OCI-LY7 (cell line): Measurements from ENCODE around the gene KIF19. TPM values are rescaled to one million over a fixed set of nuclear protein-coding genes. Genes with fewer than 3 reads are reported as not detected.
"Not testable (repeated sequence)": the region's sequence is repeated elsewhere in the genome, so short reads cannot be mapped to it uniquely, and the experiment has no call there.

Experiments used
- BruUV-seq: library from RNA; stranded (reverse); fragments of 400-500 nt; replicated peaks from 2 replicates; lab custom pipeline; 2021; lab: Mats Ljungman, UMichigan
- CTCF ChIA-PET: fragments of 300-600 bp; sonication (Branson Sonifier 250); formaldehyde crosslinking; loops from one replicate; lab custom pipeline; 2022; ENCODE audit warnings: antibody characterized with exemption; ENCODE audit not compliant: unreplicated experiment; lab: Charles Lee
- POLR2A ChIA-PET: fragments of 300-600 bp; sonication (Branson Sonifier 250); formaldehyde crosslinking; loops from one replicate; lab custom pipeline; 2022; ENCODE audit warnings: antibody characterized with exemption; lab: Charles Lee
- DNase-seq: peaks from one replicate; pipeline ENCODE4 v3.0.0-alpha.2; 2015; ENCODE audit warnings: low spot score
- H2AFZ ChIP-seq: fragments of 200-600 bp; sonication (generic), shearing (Covaris generic); 2 replicates; pipeline ENCODE4 v1.6.1; 2014; ENCODE audit warnings: mild to moderate bottlenecking, antibody characterized with exemption, low read length, moderate library complexity
- H3K27ac ChIP-seq: fragments of 200-600 bp; sonication (generic); 2 replicates; pipeline ENCODE4 v1.5.1; 2014; ENCODE audit warnings: mixed run types, low read depth, mild to moderate bottlenecking, moderate library complexity, low read length, inconsistent platforms; ENCODE audit not compliant: poor library complexity, severe bottlenecking
- H3K36me3 ChIP-seq: fragments of 200-600 bp; sonication (generic); 2 replicates; pipeline ENCODE4 v1.6.1; 2014; ENCODE audit warnings: mild to moderate bottlenecking, antibody characterized with exemption, low read length, moderate library complexity, mixed read lengths; ENCODE audit not compliant: insufficient read depth
- H3K4me1 ChIP-seq: fragments of 200-600 bp; sonication (generic); 2 replicates; pipeline ENCODE4 v1.5.1; 2014; ENCODE audit warnings: mild to moderate bottlenecking, low read length; ENCODE audit not compliant: insufficient read depth, poor library complexity, severe bottlenecking
- H3K4me2 ChIP-seq: fragments of 200-600 bp; sonication (generic); 2 replicates; pipeline ENCODE4 v1.6.1; 2014; ENCODE audit warnings: mild to moderate bottlenecking, low read length
- H3K4me3 ChIP-seq: fragments of 200-600 bp; sonication (generic); 2 replicates; pipeline ENCODE4 v1.5.1; 2014; ENCODE audit warnings: mild to moderate bottlenecking, low read depth, low read length; ENCODE audit not compliant: poor library complexity, severe bottlenecking
- H3K79me2 ChIP-seq: fragments of 200-600 bp; sonication (generic); 2 replicates; pipeline ENCODE4 v1.6.1; 2016; ENCODE audit warnings: low read depth, mild to moderate bottlenecking, low read length, moderate library complexity, mixed read lengths; ENCODE audit not compliant: insufficient read depth
- H3K9me2 ChIP-seq: fragments of 200-600 bp; sonication (generic); 2 replicates; pipeline ENCODE4 v1.6.1; 2016; ENCODE audit warnings: mild to moderate bottlenecking, low read length, mixed read lengths; ENCODE audit not compliant: insufficient read depth
- H3K9me3 ChIP-seq: fragments of 200-600 bp; sonication (generic); 2 replicates; pipeline ENCODE4 v1.6.1; 2014; ENCODE audit warnings: mild to moderate bottlenecking, mixed run types, low read length, mixed read lengths
- H4K20me1 ChIP-seq: fragments of 200-600 bp; sonication (generic); 2 replicates; pipeline ENCODE4 v1.6.1; 2014; ENCODE audit warnings: mild to moderate bottlenecking, antibody characterized with exemption, low read length, moderate library complexity, mixed read lengths; ENCODE audit not compliant: insufficient read depth
- CTCF ChIP-seq: fragments of 200-600 bp; sonication (generic); conservative IDR thresholded peaks from 2 replicates; pipeline ENCODE4 v1.5.1; 2014; ENCODE audit warnings: mild to moderate bottlenecking, antibody characterized with exemption, low read length, moderate library complexity, mixed read lengths
- EZH2phosphoT487 ChIP-seq: fragments of 200-600 bp; sonication (generic); IDR thresholded peaks from 2 replicates; pipeline ENCODE4 v1.6.1; 2018; ENCODE audit warnings: low read depth, borderline replicate concordance, mild to moderate bottlenecking, mixed run types, antibody characterized with exemption, low read length, moderate library complexity, mixed read lengths
- intact Hi-C: fragments of 100-400 bp; cut with micrococcal nuclease; formaldehyde crosslinking; loops from one replicate; pipeline ENCODE4 v1.10.0; 2022; ENCODE audit not compliant: unreplicated experiment
- total RNA-seq, 2 experiments: library from RNA; depleted of rRNA in 1 of 2; stranded (reverse); fragments of >200 nt in 1 of 2; shearing (Covaris generic) in 1 of 2; gene quantifications; 2 replicates each; pipeline ENCODE4 v1.2.3, GENCODE V29; 2014 to 2022

KIF19 gene
- total RNA-seq, 2 experiments from 2014 or later: not detected

GRCh38 chr17:74404789-74405188, 78.8 kb downstream of the KIF19 start:
- intact Hi-C loops: no loop called here
- POLR2A ChIA-PET: interaction anchor here (0.7 kb wide), 1 partner anchor 92 kb away, joined by 3 read pairs; no protein-coding TSS in a partner anchor
- CTCF ChIA-PET: no interaction called here

GRCh38 chr17:74405311-74405710, 79.3 kb downstream of the KIF19 start:
- H3K9me3 ChIP-seq, H2AFZ ChIP-seq, H3K4me2 ChIP-seq, CTCF ChIA-PET, H3K4me3 ChIP-seq, H3K79me2 ChIP-seq, H3K4me1 ChIP-seq, H3K27ac ChIP-seq, BruUV-seq, H3K36me3 ChIP-seq, DNase-seq, H3K9me2 ChIP-seq, intact Hi-C loops, POLR2A ChIA-PET, H4K20me1 ChIP-seq: not testable (repeated sequence)

More at GRCh38 chr17:74404789-74405188, 78.8 kb downstream of the KIF19 start:
- H3K9me3 ChIP-seq: no peaks in the 10 kb centered on the region
- no peak for DNase-seq
- H3K27ac ChIP-seq: no peak overlapping the region
- H3K4me3 ChIP-seq: no peak overlapping the region
- no TSS peak for BruUV-seq
- H2AFZ ChIP-seq: no peak overlapping the region
- peaks cover 3% of the 10 kb centered on the region for H3K4me1 ChIP-seq
- no peaks in the 10 kb centered on the region for H3K9me2 ChIP-seq
- no peaks in the 10 kb centered on the region for H4K20me1 ChIP-seq
- H3K36me3 ChIP-seq: no peaks in the 10 kb centered on the region
- H3K79me2 ChIP-seq: no peaks in the 10 kb centered on the region
- TF ChIP-seq CTCF (no peak), EZH2phosphoT487 (no peak)
- H3K4me2 ChIP-seq: no peak overlapping the region

Other genes starting within 250 kb of the KIF19 start
- 4,732 and 5,467 TPM in 2 replicates for gene RPL38, start 122.5 kb upstream of the KIF19 start, total RNA-seq (2014; rRNA removed; shearing (Covaris generic))
- gene RPL38, start 122.5 kb upstream of the KIF19 start, total RNA-seq (2022): 1,845 and 1,913 TPM in 2 replicates
- 1.7 and 3.1 TPM in 2 replicates for gene TTYH2, start 112.7 kb upstream of the KIF19 start, total RNA-seq (2014; rRNA removed; shearing (Covaris generic))
- 3.8 and 4.3 TPM in 2 replicates for gene TTYH2, start 112.7 kb upstream of the KIF19 start, total RNA-seq (2022)
- not detected in 2 replicates for gene DNAI2, start 52.0 kb upstream of the KIF19 start, total RNA-seq (2014; rRNA removed; shearing (Covaris generic))
- not detected in 2 replicates for gene DNAI2, start 52.0 kb upstream of the KIF19 start, total RNA-seq (2022)
- gene BTBD17, start 35.6 kb downstream of the KIF19 start, total RNA-seq (2014; rRNA removed; shearing (Covaris generic)): not detected in 2 replicates
- gene BTBD17, start 35.6 kb downstream of the KIF19 start, total RNA-seq (2022): not detected in 2 replicates
- not detected in 2 replicates for gene GPR142, start 41.3 kb downstream of the KIF19 start, total RNA-seq (2014; rRNA removed; shearing (Covaris generic))
- gene GPR142, start 41.3 kb downstream of the KIF19 start, total RNA-seq (2022): not detected in 2 replicates
- gene GPRC5C, start 105.9 kb downstream of the KIF19 start, total RNA-seq (2014; rRNA removed; shearing (Covaris generic)): 9.4 and 19.5 TPM in 2 replicates
- gene GPRC5C, start 105.9 kb downstream of the KIF19 start, total RNA-seq (2022): 1.1 and 2.0 TPM in 2 replicates
- 6.7 and 7.4 TPM in 2 replicates for gene CD300A, start 140.4 kb downstream of the KIF19 start, total RNA-seq (2014; rRNA removed; shearing (Covaris generic))
- gene CD300A, start 140.4 kb downstream of the KIF19 start, total RNA-seq (2022): 1.8 and 3.5 TPM in 2 replicates
- gene CD300LB, start 205.2 kb downstream of the KIF19 start, total RNA-seq (2014; rRNA removed; shearing (Covaris generic)): not detected in 2 replicates
- gene CD300LB, start 205.2 kb downstream of the KIF19 start, total RNA-seq (2022): not detected in 2 replicates
- not detected in 2 replicates for gene CD300C, start 219.9 kb downstream of the KIF19 start, total RNA-seq (2014; rRNA removed; shearing (Covaris generic))
- not detected in 2 replicates for gene CD300C, start 219.9 kb downstream of the KIF19 start, total RNA-seq (2022)
- gene CD300H, start 241.3 kb downstream of the KIF19 start, total RNA-seq (2014; rRNA removed; shearing (Covaris generic)): not detected in 2 replicates
- gene CD300H, start 241.3 kb downstream of the KIF19 start, total RNA-seq (2022): not detected in 2 replicates